A549 (cell line): ENCODE results near the gene NCDN. TPM values are rescaled to one million over a fixed set of nuclear protein-coding genes. Genes with fewer than 3 reads are reported as not detected.
"Not testable (repeated sequence)": the region's sequence is repeated elsewhere in the genome, so short reads cannot be mapped to it uniquely, and the experiment has no call there.

ENCODE experiments used
- ATAC-seq, 2 experiments: fragments of 200-7000 bp in 1 of 2; fragments of >200 bp in 1 of 2; cut with Nextera tagmentation in 1 of 2; cut with Tn5 transposase in 1 of 2; 3 replicates each; pipeline versions ENCODE4 v1.8.0 to v1.9.1; 2018 to 2020; ENCODE audit warnings: mild to moderate bottlenecking in 1 of 2, moderate library complexity in 1 of 2
- CTCF ChIA-PET: fragments of 300-600 bp; sonication (Branson Sonifier 250); formaldehyde crosslinking; extraction: SDS; loops from one replicate; lab custom pipeline; 2021; ENCODE audit warnings: antibody characterized with exemption, inconsistent platforms; lab: Yijun Ruan, JAX
- POLR2A ChIA-PET: fragments of 350-600 bp; formaldehyde crosslinking; extraction: SDS; loops from one replicate; lab custom pipeline; 2021; ENCODE audit warnings: antibody characterized with exemption, inconsistent platforms; lab: Yijun Ruan, JAX
- DNase-seq, 2 experiments: peaks; one replicate each; pipeline versions ENCODE4 v3.0.0 to v3.0.0-alpha.2; 2011 to 2016; ENCODE audit warnings: low read depth in 1 of 2, low spot score in 1 of 2
- FAIRE-seq: peaks from 2 replicates; lab custom pipeline; 2011; peaks lifted over from hg19 to GRCh38; lab: Jason Lieb, UNC
- H3K27ac ChIP-seq, 2 experiments: fragments of >200 bp; sonication (Bioruptor Twin); formaldehyde crosslinking; 3 replicates each; pipeline ENCODE4 v1.5.1; 2016 to 2017
- H3K4me1 ChIP-seq: fragments of >200 bp; sonication (Bioruptor Twin); formaldehyde crosslinking; 3 replicates; pipeline ENCODE4 v1.6.1; 2016
- H3K4me2 ChIP-seq: fragments of >200 bp; sonication (Bioruptor Twin); formaldehyde crosslinking; 3 replicates; pipeline ENCODE4 v1.6.1; 2016
- H3K4me3 ChIP-seq: fragments of >200 bp; sonication (Bioruptor Twin); formaldehyde crosslinking; 3 replicates; pipeline ENCODE4 v1.5.1; 2016
- H3K9me3 ChIP-seq: fragments of >200 bp; sonication (Bioruptor Twin); formaldehyde crosslinking; 3 replicates; pipeline ENCODE4 v1.6.1; 2016
- CEBPB ChIP-seq, 2 experiments: fragments of >200 bp in 1 of 2; sonication (Bioruptor Twin) in 1 of 2; formaldehyde crosslinking in 1 of 2; IDR thresholded peaks; 2 replicates each; pipeline ENCODE4 v1.6.1; 2012 to 2016
- EHF ChIP-seq: fragments of 250-450 bp; sonication (Bioruptor Pico); IDR thresholded peaks from 2 replicates; pipeline ENCODE4 v1.5.0; 2020; ENCODE audit warnings: mild to moderate bottlenecking
- EHMT2 ChIP-seq: fragments of 200-600 bp; sonication (generic); IDR thresholded peaks from 2 replicates; pipeline ENCODE4 v1.6.1; 2016; ENCODE audit warnings: antibody characterized with exemption, low read depth, mild to moderate bottlenecking, moderate library complexity
- EP300 ChIP-seq, 2 experiments: fragments of >200 bp; sonication (Bioruptor Twin); formaldehyde crosslinking; IDR thresholded peaks; 2 replicates in 1 of 2; 3 replicates in 1 of 2; pipeline ENCODE4 v1.6.1; 2016 to 2017
- GATA3 ChIP-seq: IDR thresholded peaks from 2 replicates; pipeline ENCODE4 v1.6.1; 2012; ENCODE audit warnings: borderline replicate concordance
- HDAC2 ChIP-seq: fragments of 200-600 bp; sonication (generic); IDR thresholded peaks from 2 replicates; pipeline ENCODE4 v1.6.1; 2016
- HOXA7 ChIP-seq: fragments of 250-450 bp; sonication (Bioruptor Pico); IDR thresholded peaks from 2 replicates; pipeline ENCODE4 v1.5.0; 2020; ENCODE audit warnings: mild to moderate bottlenecking, moderate library complexity
- HOXB13 ChIP-seq: fragments of 250-450 bp; sonication (Bioruptor Pico); IDR thresholded peaks from 2 replicates; pipeline ENCODE4 v1.5.0; 2020; ENCODE audit warnings: low read depth, mild to moderate bottlenecking, moderate library complexity
- JUN ChIP-seq, 2 experiments: fragments of >200 bp; sonication (Bioruptor Twin); formaldehyde crosslinking; IDR thresholded peaks; 2 replicates in 1 of 2; 3 replicates in 1 of 2; pipeline ENCODE4 v1.6.1; 2016 to 2017
- MAX ChIP-seq: IDR thresholded peaks from 2 replicates; pipeline ENCODE4 v1.6.1; 2012
- MAZ ChIP-seq: fragments of 150-350 bp; IDR thresholded peaks from 2 replicates; pipeline ENCODE4 v1.6.1; 2014; ENCODE audit warnings: antibody characterized with exemption, low read depth, low read length, borderline replicate concordance
- NFE2L2 ChIP-seq: fragments of 150-350 bp; conservative IDR thresholded peaks from 2 replicates; pipeline ENCODE4 v1.6.1; 2014; ENCODE audit warnings: low read length
- NPAS2 ChIP-seq: fragments of 250-450 bp; sonication (Bioruptor Pico); IDR thresholded peaks from 2 replicates; pipeline ENCODE4 v1.8.0; 2022; ENCODE audit warnings: mild to moderate bottlenecking, moderate library complexity, borderline replicate concordance
- NR3C1 ChIP-seq: fragments of >200 bp; sonication (Bioruptor Twin); formaldehyde crosslinking; IDR thresholded peaks from 3 replicates; pipeline ENCODE4 v1.6.1; 2017
- PBX3 ChIP-seq: IDR thresholded peaks from 2 replicates; pipeline ENCODE4 v1.6.1; 2012
- RAD21 ChIP-seq, 2 experiments: fragments of >200 bp in 1 of 2; sonication (Bioruptor Twin) in 1 of 2; formaldehyde crosslinking in 1 of 2; IDR thresholded peaks in 1 of 2; conservative IDR thresholded peaks in 1 of 2; 2 replicates in 1 of 2; 3 replicates in 1 of 2; pipeline ENCODE4 v1.6.1; 2012 to 2018; ENCODE audit warnings: inconsistent platforms in 1 of 2
- RARB ChIP-seq: fragments of 250-450 bp; sonication (Bioruptor Pico); IDR thresholded peaks from 2 replicates; pipeline ENCODE4 v1.8.0; 2021; ENCODE audit warnings: mild to moderate bottlenecking, moderate library complexity
- RCOR1 ChIP-seq: fragments of 150-350 bp; IDR thresholded peaks from 2 replicates; pipeline ENCODE4 v1.6.1; 2014; ENCODE audit warnings: antibody characterized with exemption, low read length, low read depth
- REST ChIP-seq: fragments of 200-600 bp; sonication (generic); IDR thresholded peaks from 2 replicates; pipeline ENCODE4 v1.6.1; 2016; ENCODE audit warnings: antibody characterized with exemption, mild to moderate bottlenecking, moderate library complexity
- SMC3 ChIP-seq: fragments of >200 bp; sonication (Bioruptor Twin); formaldehyde crosslinking; IDR thresholded peaks from 3 replicates; pipeline ENCODE4 v1.6.1; 2018; ENCODE audit warnings: inconsistent platforms
- TFCP2L1 ChIP-seq: fragments of 250-450 bp; sonication (Bioruptor Pico); IDR thresholded peaks from 2 replicates; pipeline ENCODE4 v1.5.0; 2021; ENCODE audit warnings: mild to moderate bottlenecking
- ZNF302 ChIP-seq: fragments of 250-450 bp; sonication (Bioruptor Pico); IDR thresholded peaks from 2 replicates; pipeline ENCODE4 v1.9.0; 2021; ENCODE audit warnings: inconsistent platforms, mild to moderate bottlenecking, moderate library complexity
- WGBS: methylation state at CpG from one replicate; pipeline ENCODE4 v1.1.6; 2017; ENCODE audit errors: missing lambda C conversion rate; 5-methylcytosine and 5-hydroxymethylcytosine counted together
- polyA plus RNA-seq, 4 experiments: library from polyadenylated mRNA; depleted of rRNA in 3 of 4; stranded (reverse); fragments of >200 nt; fragmentation: RNase III in 1 of 4; extraction: RNeasy Plus Mini Kit Qiagen cat#74134 plus additional on column Dnase treatment in 1 of 4; gene quantifications; 2 replicates in 3 of 4; 3 replicates in 1 of 4; pipeline ENCODE4 v1.2.3, GENCODE V29; 2011 to 2017

The NCDN gene
- polyA plus RNA-seq, 2 of the 4 experiments (the other 2 are of a cell fraction) = 7.0 to 16.8 TPM

GRCh38 chr1:35585805-35586204 is 28.2 kb downstream of the NCDN start:
- POLR2A ChIA-PET, H3K27ac ChIP-seq, ATAC-seq, H3K4me1 ChIP-seq, H3K4me2 ChIP-seq, H3K9me3 ChIP-seq, FAIRE-seq, H3K4me3 ChIP-seq, DNase-seq: not testable (repeated sequence)
- WGBS = 88% methylated on average over 1 of the region's 1 CpG
- CTCF ChIA-PET = interaction anchor here (1.0 to 2.8 kb wide), 3 partner anchors 17 to 141 kb away, joined by 6 to 15 read pairs (median 7); no protein-coding TSS in a partner anchor

- no peak overlapping the region for H3K4me3 ChIP-seq
- no peak for DNase-seq
- no peaks in the 10 kb centered on the region for H3K4me1 ChIP-seq
- POLR2A ChIA-PET = no interaction called here
- FAIRE-seq = no peak
- no peak overlapping the region for H3K27ac ChIP-seq
- no peak for ATAC-seq
- TF ChIP-seq PBX3 = no peak
- TF ChIP-seq HOXA7 = no peak
- no peak for TF ChIP-seq NR3C1
- no peak for TF ChIP-seq EHF (CRISPR knock-in tag)
- no peak for TF ChIP-seq CEBPB (IDR thresholded peaks at IDR 0.05)
- no peak for TF ChIP-seq EHMT2
- TF ChIP-seq GATA3 = no peak
- TF ChIP-seq JUN (IDR thresholded peaks at IDR 0.05) = no peak
- no peaks in the 10 kb centered on the region for H3K9me3 ChIP-seq
- CTCF ChIA-PET = interaction anchor here (1.2 kb wide), 1 partner anchor 141 kb away, joined by 6 read pairs; no protein-coding TSS in a partner anchor
- H3K4me2 ChIP-seq = no peak overlapping the region
- WGBS = 90% methylated on average over 7 of the region's 7 CpGs
Observed at GRCh38 chr1:35586808-35587207, 29.2 kb downstream of the NCDN start.

- POLR2A ChIA-PET = no interaction called here
- Histone ChIP-seq H3K27ac (no peak overlapping the region), H3K4me3 (no peak overlapping the region)
- FAIRE-seq = no peak
- no peak for TF ChIP-seq NFE2L2
- TF ChIP-seq REST = no peak
- TF ChIP-seq, all 56 proteins: peak for 0
- no peaks in the 10 kb centered on the region for H3K9me3 ChIP-seq
- no peak for DNase-seq
- no peak for ATAC-seq
- CTCF ChIA-PET = no interaction called here
- H3K4me2 ChIP-seq = no peak overlapping the region
- no peaks in the 10 kb centered on the region for H3K4me1 ChIP-seq
- WGBS = 84% methylated on average over 5 of the region's 6 CpGs
Observed at GRCh38 chr1:35587736-35588135, 30.1 kb downstream of the NCDN start.

- H3K4me3 ChIP-seq = no peak overlapping the region
- ATAC-seq = no peak
- no peak for FAIRE-seq
- ChIA-PET POLR2A (no interaction called here), CTCF (no interaction called here)
- no peak overlapping the region for H3K4me2 ChIP-seq
- WGBS = 93% methylated on average over 10 of the region's 21 CpGs
- no peaks in the 10 kb centered on the region for H3K4me1 ChIP-seq
- H3K27ac ChIP-seq = no peak overlapping the region
- no peaks in the 10 kb centered on the region for H3K9me3 ChIP-seq
- DNase-seq = no peak
- TF ChIP-seq HDAC2 (no peak), SMC3 (no peak), RARB (CRISPR knock-in tag) (no peak), REST (no peak), ZNF302 (no peak), RCOR1 (no peak), RAD21 (conservative IDR thresholded peaks at IDR 0.05 in 1 of 2, IDR thresholded peaks at IDR 0.05 in 1 of 2) (no peak), EHF (CRISPR knock-in tag) (no peak), MAX (no peak), MAZ (no peak), HOXB13 (CRISPR knock-in tag) (no peak), TFCP2L1 (no peak), NPAS2 (CRISPR knock-in tag) (no peak), EP300 (IDR thresholded peaks at IDR 0.05) (no peak)
Observed at GRCh38 chr1:35588197-35588910, 30.8 kb downstream of the NCDN start.
